NCI-H187 (cell line): Measurements from ENCODE around the gene SHC3.

Experiments
- DNase-seq, 2 experiments: peaks; one replicate each; lab custom pipeline; 2025; lab: John Stamatoyannopoulos, UW

SHC3 gene

DNA sequence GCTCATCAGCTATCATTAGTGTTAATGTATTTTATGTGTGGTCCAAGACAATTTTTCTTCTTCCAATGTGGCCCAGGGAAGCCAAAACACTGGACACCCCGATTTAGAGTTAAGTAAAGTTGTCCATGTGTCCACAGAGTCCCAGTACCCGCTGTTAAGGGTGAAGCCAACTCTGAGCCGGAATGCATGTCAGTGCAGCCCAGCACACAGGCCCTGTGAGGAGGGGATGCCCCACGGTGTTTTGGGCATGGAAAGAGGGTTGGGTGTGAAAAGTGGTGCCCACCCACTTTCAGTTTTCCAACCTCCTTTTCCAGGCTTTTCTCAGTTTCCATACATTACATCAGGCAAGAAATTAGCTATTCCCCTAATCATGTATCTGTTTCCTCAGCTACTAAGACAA is 24.4 kb downstream of the SHC3 start:
- DNase-seq = no peak

DNA sequence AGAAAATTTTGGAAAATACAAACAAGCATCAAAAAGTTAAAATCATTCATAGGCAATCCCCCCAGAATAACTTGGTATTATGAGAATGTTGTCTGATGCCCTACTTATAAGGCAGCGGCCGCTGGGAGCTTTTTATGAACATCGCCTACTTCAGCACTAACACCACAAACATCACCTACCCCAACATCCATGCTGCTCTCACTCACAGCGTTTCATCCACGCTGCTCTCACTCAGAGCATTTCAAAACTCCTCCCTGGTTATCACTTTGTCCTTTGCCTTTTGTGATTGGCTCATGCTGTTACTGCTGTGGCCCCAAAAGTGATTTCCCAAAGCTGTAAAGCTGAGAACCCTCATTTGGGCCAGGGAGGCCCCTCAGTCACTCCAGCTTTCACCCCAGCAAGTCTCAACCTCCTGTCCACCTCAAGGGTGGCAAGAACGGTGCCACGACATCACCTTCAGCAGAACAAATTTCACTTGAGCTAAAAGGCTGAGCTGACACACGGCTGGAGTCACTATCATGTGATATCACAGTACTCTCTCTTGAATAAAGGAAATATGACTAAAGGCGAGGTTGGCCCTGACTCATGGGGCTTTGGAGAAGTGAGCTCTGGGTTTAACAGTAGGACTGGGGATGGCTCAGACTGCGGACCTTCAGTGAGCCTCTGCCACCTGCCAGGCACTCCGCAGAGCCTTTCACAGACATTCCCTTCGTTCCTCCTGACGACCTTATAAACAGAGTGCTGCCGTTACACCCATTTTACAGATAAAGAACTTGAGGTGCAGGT is 25.2 kb downstream of the SHC3 start:
- DNase-seq = no peak

DNA sequence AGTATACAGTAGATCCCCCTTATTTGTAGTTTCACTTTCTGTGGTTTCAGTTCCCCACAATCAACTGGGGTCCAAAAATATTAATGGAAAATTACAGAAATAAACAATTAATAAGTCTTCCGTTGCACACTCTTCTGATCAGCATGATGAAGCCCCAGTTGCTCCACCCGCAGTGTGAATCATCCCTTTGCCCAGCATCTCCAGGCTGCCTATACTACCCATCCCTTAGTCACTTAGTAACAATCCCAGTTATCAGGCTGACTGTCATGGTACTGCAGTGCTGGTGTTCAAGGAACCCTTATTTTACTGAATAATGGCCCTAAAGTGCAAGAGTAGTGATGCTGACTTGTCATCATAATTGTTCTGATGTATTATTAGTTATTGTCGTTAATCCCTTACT is 28.9 kb downstream of the SHC3 start:
- no peak for DNase-seq

DNA sequence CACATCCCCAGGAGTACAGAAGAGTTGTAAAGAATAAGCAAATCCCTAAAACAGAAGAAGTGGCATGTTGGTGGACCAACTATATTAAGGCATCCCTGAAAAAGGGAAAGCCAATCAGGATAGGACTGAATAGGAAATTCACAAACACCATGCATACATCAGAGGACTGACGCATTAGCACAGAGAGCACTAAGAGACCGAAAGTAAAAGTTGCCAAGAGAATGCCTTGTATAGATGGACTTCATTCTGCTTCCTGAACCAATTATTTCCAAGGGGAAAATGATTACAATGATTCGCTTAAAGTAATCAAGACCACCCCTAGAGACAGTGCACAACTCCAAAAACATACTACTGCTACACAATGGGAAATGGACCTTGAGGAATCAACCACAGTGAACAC is 33.5 kb downstream of the SHC3 start:
- no peak for DNase-seq

DNA sequence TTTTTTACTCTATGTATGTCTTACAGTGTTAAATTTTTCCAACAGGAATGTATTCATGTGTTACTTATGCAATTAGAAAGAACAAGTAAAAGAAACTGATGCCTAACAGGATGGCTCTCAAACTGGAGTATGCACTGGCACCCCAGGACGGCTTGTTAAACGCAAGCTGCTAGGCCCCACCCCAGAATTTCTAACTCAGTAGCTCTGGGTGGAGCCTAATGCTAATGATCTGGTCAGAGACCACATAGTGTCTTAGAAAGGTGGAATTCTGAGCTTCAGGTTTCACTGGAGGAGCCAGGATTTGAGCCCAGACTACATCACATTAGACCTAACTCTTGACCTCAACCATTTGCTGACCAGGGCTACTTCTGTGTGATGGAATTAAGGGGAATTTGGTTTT is 34.4 kb downstream of the SHC3 start:
- no peak for DNase-seq

DNA sequence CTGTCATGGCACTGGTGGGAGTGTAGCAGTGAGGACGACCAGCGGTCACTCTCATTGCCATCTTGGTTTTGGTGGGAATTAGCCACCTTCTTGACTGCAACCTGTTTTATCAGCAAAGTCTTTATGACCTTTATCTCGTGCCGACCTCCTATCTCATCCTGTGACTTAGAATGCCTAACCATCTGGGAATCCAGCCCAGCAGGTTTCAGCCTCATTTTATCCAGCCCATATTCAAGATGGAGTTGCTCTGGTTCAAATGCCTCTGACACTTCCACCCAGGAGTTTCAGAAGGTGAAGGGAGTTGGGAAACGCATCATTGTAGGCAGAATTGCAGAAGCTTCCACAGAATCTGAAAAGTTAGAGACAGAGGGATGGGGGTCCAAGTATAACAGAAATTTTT is 35.4 kb downstream of the SHC3 start:
- DNase-seq = no peak

DNA sequence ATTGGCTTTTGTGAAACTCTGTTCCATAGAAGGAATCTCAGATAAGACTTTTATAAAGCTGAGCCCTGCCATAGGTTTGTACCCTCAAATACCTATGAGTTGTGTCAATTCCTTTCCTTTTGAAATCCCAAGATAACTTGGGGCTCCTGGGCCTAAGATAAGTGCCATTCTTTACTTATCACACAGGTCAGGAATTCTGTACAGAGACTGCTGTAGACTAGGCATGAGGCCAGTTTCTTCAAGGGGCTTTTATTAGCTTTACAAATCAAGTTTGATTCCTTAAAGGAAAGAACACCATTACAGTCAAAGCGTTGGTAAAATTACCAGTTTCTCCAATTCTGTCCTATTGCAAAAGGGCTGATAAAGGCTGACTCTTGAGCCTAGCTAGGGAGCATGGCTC is 39.2 kb downstream of the SHC3 start:
- no peak for DNase-seq

DNA sequence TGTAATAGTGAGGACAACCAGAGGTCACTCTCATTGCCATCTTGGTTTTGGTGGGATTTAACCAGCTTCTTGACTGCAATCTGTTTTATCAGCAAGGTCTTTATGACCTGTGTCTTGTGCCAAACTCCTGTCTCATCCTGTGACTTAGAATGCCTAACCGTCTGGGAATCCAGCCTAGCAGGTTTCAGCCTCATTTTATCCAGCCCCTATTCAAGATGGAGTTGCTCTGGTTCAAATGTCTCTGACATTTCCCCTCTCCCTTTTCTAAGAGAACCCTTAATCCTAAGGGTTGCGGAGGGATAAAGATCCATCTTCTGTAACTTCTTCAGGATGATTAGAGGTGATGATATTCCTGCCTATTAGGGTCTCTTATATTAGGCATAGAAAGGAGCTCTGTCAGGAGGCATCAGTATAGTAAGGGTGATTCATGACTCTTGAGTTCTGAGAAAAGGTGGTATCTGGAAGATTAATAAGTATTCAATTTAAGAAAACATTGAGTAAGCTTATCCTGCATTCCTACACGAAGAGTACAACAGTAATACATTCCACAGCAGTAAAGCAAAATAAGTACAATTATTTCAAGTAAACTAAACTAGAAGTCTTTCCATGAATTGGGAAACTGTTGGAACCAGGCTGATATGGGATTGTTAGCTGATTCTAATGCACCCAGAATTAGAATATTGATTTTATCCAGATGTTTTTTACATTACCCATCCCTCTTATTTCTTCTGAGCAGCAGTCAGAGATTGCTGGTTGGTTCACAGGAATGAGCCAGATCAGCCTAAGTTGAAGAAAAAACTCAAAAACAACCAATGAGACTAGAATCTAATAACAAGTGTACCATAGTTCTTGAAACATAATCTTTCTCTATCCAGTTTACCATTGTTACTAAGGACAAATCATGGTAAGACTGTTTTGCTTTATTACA is 39.9 kb downstream of the SHC3 start:
- no peak for DNase-seq

DNA sequence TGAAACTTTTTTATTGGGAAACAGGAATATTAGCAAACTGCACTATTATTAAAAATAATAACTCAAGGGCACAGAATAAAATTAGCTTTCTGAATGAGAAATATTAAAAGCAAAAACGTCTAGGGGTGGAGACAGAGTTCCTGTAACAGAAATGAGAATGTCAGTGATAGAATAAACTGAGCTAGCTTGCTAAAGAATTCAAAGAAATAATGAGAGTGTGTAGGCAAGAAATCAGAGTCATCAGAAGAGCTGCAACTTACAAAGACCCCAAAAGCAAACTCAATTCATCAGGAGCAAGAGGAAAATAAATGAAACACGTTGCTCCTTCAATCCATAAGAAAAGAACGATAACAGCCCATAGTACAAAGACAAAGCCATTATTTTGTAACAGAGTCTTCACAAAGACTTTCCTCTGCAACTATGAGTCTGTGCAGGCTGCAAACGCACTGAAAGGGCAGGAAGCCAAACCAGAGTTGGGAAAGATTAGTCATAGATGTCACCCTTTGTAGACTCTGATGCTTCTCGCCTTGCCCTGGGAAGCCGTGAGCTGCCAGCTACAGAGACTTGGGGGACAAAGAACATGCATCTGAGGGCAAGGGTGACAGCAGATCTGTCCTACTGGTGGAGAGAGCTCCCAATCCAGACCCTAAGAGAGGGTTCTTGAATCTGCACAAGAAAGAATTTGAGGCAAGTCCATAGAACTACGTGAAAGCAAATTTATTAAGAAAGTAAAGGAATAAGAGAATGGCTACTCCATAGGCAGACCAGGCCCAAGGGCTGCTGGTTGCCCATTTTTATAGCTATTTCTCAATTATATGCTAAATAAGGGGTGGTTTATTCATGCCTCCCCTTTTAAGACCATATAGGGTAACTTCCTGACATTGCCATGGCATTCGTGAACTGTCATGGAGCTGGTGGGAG is 40.8 kb downstream of the SHC3 start:
- no peak for DNase-seq

DNA sequence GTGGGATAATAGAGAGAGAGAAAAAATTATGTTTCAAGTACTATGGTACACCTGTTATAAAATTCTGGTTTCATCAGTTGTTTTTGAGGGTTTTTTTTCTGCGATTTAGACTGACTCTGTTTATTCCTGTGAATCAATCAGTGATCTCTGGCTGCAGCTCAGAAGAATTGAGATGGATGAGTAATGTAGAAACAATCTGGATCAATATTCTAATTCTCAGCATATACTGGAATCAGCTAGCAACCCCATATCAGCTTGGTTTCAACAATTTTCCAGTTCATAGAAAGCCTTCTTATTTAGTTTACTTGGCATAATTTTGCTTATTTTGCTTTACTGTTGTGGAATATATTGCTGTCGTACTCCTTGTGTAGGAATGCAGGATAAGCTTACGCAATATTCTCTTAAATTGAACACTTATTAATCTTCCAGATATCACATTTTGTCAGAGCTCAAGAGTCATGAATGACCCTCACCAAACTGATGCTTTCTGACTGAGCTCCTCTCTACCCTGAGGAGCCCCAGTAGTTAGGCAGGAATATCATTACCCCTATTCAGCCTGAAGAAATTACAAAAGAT is 42.9 kb downstream of the SHC3 start:
- no peak for DNase-seq

DNA sequence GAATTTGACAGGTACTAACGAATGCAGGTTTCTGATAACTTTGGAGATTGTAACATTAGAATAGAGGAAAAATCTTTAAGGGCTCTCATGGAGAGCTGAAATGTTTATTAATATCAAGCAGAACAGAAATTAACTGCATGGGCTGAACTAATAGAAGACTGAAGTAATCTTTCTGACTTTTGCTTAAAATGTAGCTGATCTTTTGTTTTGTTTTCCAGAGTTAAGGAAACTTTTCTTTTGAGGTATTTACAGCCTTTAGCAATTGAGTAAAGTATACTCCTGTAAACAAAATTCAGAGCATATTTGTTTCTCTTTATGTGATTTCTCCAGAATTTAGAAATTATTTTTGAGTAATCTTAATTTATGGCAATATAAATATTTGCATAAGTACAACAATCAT is 43.9 kb downstream of the SHC3 start:
- DNase-seq = no peak

DNA sequence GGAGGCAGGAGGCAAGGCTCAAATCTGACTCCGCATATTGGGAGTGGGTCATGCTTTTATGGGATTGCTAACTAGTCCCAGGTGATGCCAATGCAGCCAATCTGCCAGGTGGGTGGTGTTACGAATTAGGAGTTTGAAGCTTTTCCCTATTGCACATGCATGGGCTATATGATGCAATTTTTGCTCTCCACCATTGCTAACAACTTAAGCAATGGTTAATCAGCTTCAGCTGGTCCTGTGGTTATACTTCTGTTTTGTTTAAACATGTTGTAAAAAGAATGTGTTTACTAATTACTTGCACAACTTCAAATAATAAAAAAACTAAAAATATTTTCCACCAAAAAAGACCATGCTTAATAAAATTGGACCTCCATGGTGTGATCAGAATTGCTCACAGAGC is 55.7 kb downstream of the SHC3 start:
- no peak for DNase-seq

DNA sequence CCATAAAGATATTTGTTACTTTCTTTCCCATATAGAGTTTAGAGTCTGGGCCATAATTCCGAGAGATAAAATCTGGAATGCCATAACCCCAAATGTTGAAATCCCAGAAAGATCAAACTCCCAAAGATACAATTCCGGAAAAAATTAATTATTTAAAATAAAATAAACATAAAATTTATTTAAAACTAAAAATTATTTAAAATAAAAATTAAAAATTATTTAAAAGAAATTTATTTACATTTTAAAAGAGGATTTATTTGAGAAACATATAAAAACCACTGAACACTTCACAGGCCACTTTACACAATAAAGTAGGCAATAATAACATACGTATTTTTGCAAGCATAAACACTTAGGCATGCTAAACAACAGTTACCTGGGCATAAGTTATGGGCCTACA is 57.9 kb downstream of the SHC3 start:
- DNase-seq = no peak

DNA sequence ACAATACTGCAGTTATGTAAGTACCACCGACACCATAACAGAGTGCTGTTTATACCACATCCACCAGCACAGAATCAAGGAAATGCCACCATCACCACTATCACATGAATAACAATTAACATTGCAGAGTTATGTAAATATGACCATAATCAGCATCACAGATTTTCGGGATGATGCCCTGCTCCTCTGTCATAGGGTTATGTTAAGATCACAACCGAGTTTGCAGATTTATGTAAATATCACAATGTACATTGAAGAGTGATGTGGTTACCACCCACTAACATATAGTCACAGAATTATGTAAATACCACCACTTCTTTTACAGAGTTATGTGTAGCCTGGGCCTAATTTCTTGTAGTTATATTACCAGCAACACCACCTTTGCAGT is 61.8 kb downstream of the SHC3 start:
- no peak for DNase-seq

DNA sequence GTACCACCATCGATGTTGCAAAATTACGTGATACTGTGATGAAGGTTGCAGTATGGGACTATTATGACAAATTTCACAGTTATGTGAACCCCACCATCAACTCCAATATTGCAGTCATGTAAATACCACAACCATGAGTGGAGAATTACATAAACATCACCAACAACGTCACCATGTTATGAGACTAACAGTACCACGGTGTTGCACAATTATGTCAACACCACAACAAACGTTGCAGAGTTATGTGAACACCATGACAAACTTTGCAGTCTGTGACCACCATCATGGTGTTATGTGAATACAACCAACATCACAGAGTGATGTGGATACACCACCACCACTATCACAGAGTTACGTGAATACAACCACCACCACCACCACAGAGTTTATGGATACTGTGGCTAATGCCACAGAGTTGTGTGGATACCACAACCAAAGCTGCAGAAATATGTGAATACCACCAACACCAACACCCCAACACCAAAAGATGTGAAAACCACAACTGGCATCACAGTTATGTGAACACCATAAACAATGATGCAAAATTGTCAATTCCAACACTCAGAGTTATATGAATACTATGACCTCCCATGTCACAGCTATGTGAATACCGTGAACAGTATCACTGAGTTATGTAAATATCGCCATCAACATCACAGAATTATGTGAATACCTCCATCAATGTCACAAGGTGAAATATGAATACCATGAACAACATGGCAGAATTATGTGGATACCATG is 62.4 kb downstream of the SHC3 start:
- DNase-seq = no peak

DNA sequence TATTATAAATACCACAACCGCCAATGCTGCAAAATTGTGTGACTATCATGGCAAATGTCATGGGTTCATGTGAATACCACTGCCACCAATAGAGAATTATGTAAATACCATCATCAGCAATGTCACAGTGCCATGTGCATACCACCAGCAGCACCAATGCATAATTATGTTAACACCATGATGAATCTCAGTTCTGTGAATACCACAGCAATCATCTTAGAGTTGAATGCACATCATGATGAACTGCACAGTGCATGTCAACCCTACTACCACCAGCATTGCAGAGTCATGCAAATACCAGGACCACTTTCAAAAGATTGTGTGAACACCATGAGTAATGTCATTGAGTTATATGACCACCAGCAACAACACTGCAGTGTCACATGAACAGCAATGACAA is 63.2 kb downstream of the SHC3 start:
- no peak for DNase-seq

DNA sequence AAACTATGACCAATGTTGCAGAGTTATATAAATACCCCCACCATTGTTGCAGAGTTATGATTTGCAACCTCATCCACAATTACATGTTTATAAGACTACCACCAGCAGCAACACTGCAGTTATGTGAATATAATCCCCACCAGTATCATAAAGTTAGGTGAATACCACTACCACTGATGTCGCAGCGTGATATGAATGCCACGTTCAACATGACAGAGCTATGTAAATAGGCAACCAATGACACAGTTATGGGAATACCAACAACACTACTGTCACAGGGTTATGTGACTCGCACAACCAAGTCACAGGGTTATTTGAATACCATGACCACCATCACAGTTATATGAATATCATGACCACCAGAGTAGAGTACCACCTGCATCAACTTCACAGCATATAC is 63.9 kb downstream of the SHC3 start:
- no peak for DNase-seq

DNA sequence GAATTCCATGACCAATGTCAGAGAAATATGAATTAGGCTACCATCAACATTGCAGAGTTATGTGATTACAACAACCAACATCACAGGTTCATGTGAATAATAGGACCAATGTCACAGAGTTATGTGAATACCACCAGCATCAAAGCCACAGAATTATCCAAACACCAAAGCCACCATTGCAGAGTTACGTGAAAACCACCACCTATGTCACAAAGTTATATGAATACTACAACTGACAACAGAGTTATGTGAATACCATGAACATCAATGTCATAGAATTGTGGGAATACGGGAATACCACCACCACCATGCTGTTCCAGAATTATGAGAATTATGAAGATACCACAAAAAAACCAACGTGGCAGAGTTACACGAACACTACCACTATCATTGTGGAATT is 64.8 kb downstream of the SHC3 start:
- no peak for DNase-seq

DNA sequence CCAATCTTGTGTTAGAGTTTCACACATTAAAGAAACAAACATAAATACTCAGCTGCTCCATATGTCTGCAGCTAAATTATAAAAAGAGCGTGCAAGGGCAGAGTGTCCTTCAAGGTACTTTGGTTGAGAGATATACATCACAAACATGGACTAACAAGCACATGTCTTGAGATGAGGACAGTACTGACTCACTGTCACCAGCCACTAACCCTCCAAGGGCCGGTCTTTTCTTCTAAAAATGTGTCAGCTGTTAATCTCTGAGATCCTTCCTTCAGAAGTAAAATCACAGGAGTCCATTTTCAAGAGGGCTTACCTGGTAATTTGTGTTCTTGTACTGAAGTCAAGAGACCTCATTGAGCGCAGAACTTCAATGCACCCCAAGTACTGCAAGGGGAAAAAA is 66.4 kb downstream of the SHC3 start:
- no peak for DNase-seq

DNA sequence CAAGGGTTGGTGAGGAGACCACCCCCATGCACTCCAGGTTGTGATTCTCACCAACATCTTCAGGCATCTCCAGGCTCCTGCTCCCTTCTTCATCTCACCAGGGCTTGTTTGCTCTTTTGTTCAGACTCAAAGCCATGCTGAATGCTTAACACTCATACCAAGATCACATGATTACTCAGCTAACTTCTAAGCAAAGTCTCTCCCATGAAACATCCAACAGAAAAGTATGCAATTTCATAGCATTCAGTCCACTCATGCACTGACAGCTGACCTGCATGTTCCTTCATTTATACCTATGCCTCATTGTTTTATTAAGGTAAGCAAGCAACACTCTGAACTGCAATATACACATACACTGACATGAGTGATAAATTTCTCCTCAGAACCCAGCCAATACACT is 69.0 kb downstream of the SHC3 start:
- no peak for DNase-seq

DNA sequence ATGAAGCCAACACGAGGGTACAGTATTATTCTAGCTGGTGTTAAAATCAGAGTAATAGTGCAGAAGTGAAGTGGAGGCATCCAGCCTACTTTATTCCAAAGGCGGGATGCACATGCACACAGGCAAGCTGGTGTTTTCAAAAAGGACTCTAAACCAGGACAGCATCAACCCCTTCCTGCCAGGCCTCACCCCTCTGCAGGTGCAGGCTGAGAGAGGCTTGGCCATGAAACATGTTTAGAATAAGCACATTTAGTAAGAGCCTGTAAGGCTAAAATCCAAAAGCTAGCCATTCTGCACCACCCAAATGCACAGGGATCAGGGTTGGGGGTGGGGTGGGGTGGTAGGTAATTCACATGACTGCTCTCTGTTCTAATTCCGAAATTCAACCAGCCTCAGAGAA is 71.2 kb downstream of the SHC3 start:
- DNase-seq = no peak
